HepG2 (cell line): ENCODE data around the gene ACSM5.

Experiments
- HDAC2 ChIP-seq: sonication (generic); formaldehyde crosslinking; IDR thresholded peaks from 2 replicates; pipeline ENCODE4 v1.4.0; 2020; ENCODE audit warnings: missing genetic modification reagents
- NCOA1 ChIP-seq: sonication (generic); formaldehyde crosslinking; IDR thresholded peaks from 2 replicates; pipeline ENCODE4 v1.9.0; 2021; ENCODE audit warnings: missing genetic modification reagents
- RFX5 ChIP-seq: IDR thresholded peaks from 2 replicates; pipeline ENCODE4 v1.6.1; 2011; ENCODE audit warnings: low read depth, low read length, improper control_type of control experiment
- SUZ12 ChIP-seq: fragments of 150-350 bp; IDR thresholded peaks from 2 replicates; pipeline ENCODE4 v1.6.1; 2014; ENCODE audit warnings: low read depth, low read length
- YEATS2 ChIP-seq: sonication (generic); formaldehyde crosslinking; IDR thresholded peaks from 2 replicates; pipeline ENCODE4 v1.4.0; 2020; ENCODE audit warnings: missing genetic modification reagents, borderline replicate concordance
- ZNF224 ChIP-seq: sonication (generic); formaldehyde crosslinking; IDR thresholded peaks from 2 replicates; pipeline ENCODE4 v1.5.0; 2020; ENCODE audit warnings: mild to moderate bottlenecking, missing genetic modification reagents
- ZNF230 ChIP-seq: sonication (generic); formaldehyde crosslinking; IDR thresholded peaks from 2 replicates; pipeline ENCODE4 v1.4.0; 2020; ENCODE audit warnings: mild to moderate bottlenecking, missing genetic modification reagents
- ZNF263 ChIP-seq: sonication (generic); formaldehyde crosslinking; IDR thresholded peaks from 2 replicates; pipeline ENCODE4 v1.4.0; 2020; ENCODE audit warnings: missing genetic modification reagents
- ZNF354B ChIP-seq: sonication (generic); formaldehyde crosslinking; IDR thresholded peaks from 2 replicates; pipeline ENCODE4 v1.8.0; 2022; ENCODE audit warnings: mild to moderate bottlenecking, missing genetic modification reagents
- ZNF496 ChIP-seq: sonication (generic); formaldehyde crosslinking; IDR thresholded peaks from 2 replicates; pipeline ENCODE4 v1.8.1; 2023; ENCODE audit warnings: mild to moderate bottlenecking, moderate library complexity, missing genetic modification reagents; ENCODE audit not compliant: insufficient replicate concordance
- ZNF589 ChIP-seq: sonication (generic); formaldehyde crosslinking; conservative IDR thresholded peaks from 2 replicates; pipeline ENCODE4 v1.8.0; 2022; ENCODE audit warnings: mild to moderate bottlenecking, moderate library complexity, missing genetic modification reagents
- ZNF782 ChIP-seq: sonication (generic); formaldehyde crosslinking; IDR thresholded peaks from 2 replicates; pipeline ENCODE4 v1.4.0; 2020; ENCODE audit warnings: missing genetic modification reagents, mild to moderate bottlenecking, borderline replicate concordance
- ZSCAN29 ChIP-seq: sonication (generic); formaldehyde crosslinking; conservative IDR thresholded peaks from 2 replicates; pipeline ENCODE4 v1.4.0; 2020; ENCODE audit warnings: mild to moderate bottlenecking, missing genetic modification reagents
- TF ChIP-seq, protein P1 (sequence below): sonication (generic); formaldehyde crosslinking; IDR thresholded peaks from 2 replicates; pipeline ENCODE4 v1.4.0; 2020; ENCODE audit warnings: missing genetic modification reagents

DNA sequence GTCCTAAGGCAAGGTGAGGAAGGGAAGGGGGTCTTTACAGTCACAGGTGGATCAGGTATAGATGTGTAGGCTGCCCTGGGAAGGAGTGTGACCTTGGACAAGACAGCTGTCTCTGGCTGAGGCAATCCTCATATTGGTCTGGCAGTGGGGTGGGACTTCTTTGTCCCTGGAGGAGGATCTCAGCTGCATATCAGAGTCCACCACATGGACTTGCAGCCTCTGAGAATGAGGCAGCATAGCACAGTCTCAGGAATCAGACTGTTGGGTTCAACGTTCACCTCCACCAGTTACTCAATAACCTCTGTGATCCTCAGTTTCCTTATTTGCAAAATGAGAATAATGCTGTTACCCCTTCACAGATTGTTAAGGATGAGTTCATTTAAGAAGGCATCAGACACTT, 75.4 kb downstream of the ACSM5 start:
- TF ChIP-seq, protein P1, sequence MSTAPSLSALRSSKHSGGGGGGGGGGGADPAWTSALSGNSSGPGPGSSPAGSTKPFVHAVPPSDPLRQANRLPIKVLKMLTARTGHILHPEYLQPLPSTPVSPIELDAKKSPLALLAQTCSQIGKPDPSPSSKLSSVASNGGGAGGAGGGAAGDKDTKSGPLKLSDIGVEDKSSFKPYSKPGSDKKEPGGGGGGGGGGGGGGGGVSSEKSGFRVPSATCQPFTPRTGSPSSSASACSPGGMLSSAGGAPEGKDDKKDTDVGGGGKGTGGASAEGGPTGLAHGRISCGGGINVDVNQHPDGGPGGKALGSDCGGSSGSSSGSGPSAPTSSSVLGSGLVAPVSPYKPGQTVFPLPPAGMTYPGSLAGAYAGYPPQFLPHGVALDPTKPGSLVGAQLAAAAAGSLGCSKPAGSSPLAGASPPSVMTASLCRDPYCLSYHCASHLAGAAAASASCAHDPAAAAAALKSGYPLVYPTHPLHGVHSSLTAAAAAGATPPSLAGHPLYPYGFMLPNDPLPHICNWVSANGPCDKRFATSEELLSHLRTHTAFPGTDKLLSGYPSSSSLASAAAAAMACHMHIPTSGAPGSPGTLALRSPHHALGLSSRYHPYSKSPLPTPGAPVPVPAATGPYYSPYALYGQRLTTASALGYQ (CRISPR knock-in tag): no peak
- TF ChIP-seq ZSCAN29 (no peak), RFX5 (no peak), ZNF496 (CRISPR knock-in tag) (no peak), ZNF230 (CRISPR knock-in tag) (no peak), NCOA1 (CRISPR knock-in tag) (no peak), SUZ12 (no peak), ZNF782 (CRISPR knock-in tag) (no peak), ZNF263 (CRISPR knock-in tag) (no peak), YEATS2 (CRISPR knock-in tag) (no peak), ZNF354B (CRISPR knock-in tag) (no peak), ZNF224 (CRISPR knock-in tag) (no peak), ZNF589 (CRISPR knock-in tag) (no peak), HDAC2 (CRISPR knock-in tag) (no peak)
